IPS-20b (cell line): Measurements from ENCODE around the gene CBY3.
"Not testable (repeated sequence)": the region's sequence is repeated elsewhere in the genome, so short reads cannot be mapped to it uniquely, and the experiment has no call there.

Source experiments
- H3K27ac ChIP-seq: one replicate; pipeline ENCODE4 v1.5.1; 2013; ENCODE audit warnings: low read length
- H3K27me3 ChIP-seq: 2 replicates; pipeline ENCODE4 v1.6.1; 2013; ENCODE audit warnings: mild to moderate bottlenecking, low read length, inconsistent platforms; ENCODE audit not compliant: insufficient read depth
- H3K36me3 ChIP-seq: 2 replicates; pipeline ENCODE4 v1.6.1; 2013; ENCODE audit warnings: low read depth, mild to moderate bottlenecking, inconsistent platforms, low read length, moderate library complexity; ENCODE audit not compliant: insufficient read depth
- H3K4me1 ChIP-seq: 2 replicates; pipeline ENCODE4 v1.6.1; 2013; ENCODE audit warnings: mild to moderate bottlenecking, control low read depth, inconsistent platforms, low read length, moderate library complexity; ENCODE audit not compliant: insufficient read depth
- H3K4me3 ChIP-seq: 2 replicates; pipeline ENCODE4 v1.5.1; 2013; ENCODE audit warnings: mild to moderate bottlenecking, low read length, inconsistent platforms
- H3K9ac ChIP-seq: 2 replicates; pipeline ENCODE4 v1.6.1; 2013; ENCODE audit warnings: low read depth, mild to moderate bottlenecking, inconsistent platforms, low read length, moderate library complexity
- H3K9me3 ChIP-seq: 2 replicates; pipeline ENCODE4 v1.6.1; 2013; ENCODE audit warnings: mild to moderate bottlenecking, low read depth, low read length, inconsistent platforms; ENCODE audit not compliant: insufficient read depth

Gene CBY3

GRCh38 chr5:179634370-179635172 is 46.3 kb downstream of the CBY3 start:
- not testable (repeated sequence) for H3K36me3 ChIP-seq, H3K9ac ChIP-seq, H3K27ac ChIP-seq, H3K4me3 ChIP-seq, H3K27me3 ChIP-seq, H3K4me1 ChIP-seq, H3K9me3 ChIP-seq

DNA sequence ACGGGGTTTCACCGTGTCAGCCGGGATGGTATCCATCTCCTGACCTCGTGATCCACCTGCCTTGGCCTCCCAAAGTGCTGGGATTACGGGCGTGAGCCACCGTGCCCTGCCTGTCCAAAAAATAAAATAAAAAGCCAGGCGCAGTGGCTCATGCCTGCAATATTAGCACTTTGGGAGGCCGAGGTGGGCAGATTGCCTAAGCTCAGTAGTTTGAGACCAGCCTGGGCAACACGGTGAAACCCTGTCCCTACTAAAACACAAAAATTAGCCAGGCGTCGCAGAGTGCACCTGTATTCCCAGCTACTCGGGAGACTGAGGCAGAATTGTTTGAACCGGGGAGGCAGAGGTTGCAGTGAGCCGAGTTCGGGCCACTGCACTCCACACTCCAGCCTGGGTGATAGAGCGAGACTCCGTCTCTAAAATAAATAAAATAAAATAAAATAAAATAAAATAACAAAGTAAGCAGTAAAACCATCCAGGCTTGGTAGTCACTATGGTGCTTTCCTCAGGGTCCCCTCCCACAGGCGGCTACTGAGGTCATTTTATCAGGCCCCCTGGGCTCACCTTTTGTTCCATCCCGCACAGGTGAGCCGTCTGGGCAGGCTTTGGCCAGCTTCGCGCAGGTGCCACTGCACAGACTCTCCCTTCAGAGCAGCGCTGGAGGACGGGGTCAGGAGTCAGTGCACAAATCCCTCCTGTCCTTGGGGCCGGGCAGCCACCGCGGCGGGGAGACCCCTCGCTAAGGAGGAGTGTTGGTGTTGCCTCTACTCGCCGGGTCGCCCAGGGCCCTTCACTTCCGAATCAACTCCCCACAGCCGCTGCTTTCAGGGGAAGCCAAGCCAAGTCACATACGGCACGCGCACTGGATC is 47.1 kb downstream of the CBY3 start:
- not testable (repeated sequence) for H3K27ac ChIP-seq, H3K36me3 ChIP-seq, H3K4me1 ChIP-seq, H3K9ac ChIP-seq, H3K27me3 ChIP-seq, H3K9me3 ChIP-seq
- H3K4me3 ChIP-seq = peak overlapping the region; percentile 49; the same call in 1 of the 2 replicates
